Measurements from ENCODE around the gene HNRNPDL. TPM values are rescaled to one million over a fixed set of nuclear protein-coding genes. Genes with fewer than 3 reads are reported as not detected.
A peak's percentile ranks its signal among the peaks of the same experiment; 100 is the strongest.

HNRNPDL gene
- total and polyA plus RNA-seq, 2 of the 13 experiments (the other 11 are each of a cell fraction or from before 2014, with no cell fraction given): 167 to 414 TPM

DNA sequence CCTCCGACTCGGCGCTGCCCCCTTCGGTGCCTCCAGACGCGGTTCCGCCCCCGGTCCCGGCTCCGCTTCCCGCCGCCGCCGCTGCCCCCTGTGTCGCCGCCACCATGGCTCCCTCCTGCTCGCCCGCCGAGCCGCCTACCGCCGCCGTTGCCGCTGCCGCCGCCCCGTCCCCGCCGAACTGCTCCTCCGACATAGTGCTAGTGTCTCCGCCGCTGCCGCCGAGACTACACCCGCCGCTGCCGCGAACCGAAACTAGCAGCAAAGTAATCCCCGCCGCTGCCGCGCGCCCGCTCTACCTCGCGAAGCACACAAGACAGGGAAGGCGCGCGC is 56.8 kb downstream of the HNRNPDL start (continued):
- TF ChIP-seq ZNF629 (CRISPR knock-in tag; conservative IDR thresholded peaks at IDR 0.05) (no peak), HNF1B (CRISPR knock-in tag; IDR thresholded peaks at IDR 0.05) (no peak), FOXC1 (CRISPR knock-in tag; IDR thresholded peaks at IDR 0.05; ENCODE audit: borderline replicate concordance) (no peak), HNF4G (IDR thresholded peaks at IDR 0.05; ENCODE audit: borderline replicate concordance, low read depth, low read length) (no peak), HNF4G (CRISPR knock-in tag; IDR thresholded peaks at IDR 0.05; ENCODE audit: borderline replicate concordance, low read depth) (no peak), ATF6 (CRISPR knock-in tag; conservative IDR thresholded peaks at IDR 0.05) (no peak), ZNF563 (CRISPR knock-in tag; IDR thresholded peaks at IDR 0.05) (peak; percentile 20), ELF4 (CRISPR knock-in tag; IDR thresholded peaks at IDR 0.05; ENCODE audit: borderline replicate concordance) (no peak), ZKSCAN8 (CRISPR knock-in tag; IDR thresholded peaks at IDR 0.05; ENCODE audit: borderline replicate concordance) (no peak), RNF2 (conservative IDR thresholded peaks at IDR 0.05; ENCODE audit: low read depth) (no peak), ZNF670 (CRISPR knock-in tag; IDR thresholded peaks at IDR 0.05; ENCODE audit: borderline replicate concordance) (no peak; the same call in 1 of the 2 replicates), HES4 (CRISPR knock-in tag; IDR thresholded peaks at IDR 0.05; ENCODE audit: borderline replicate concordance) (peak; percentile 40; the same call in 1 of the 2 replicates), GZF1 (CRISPR knock-in tag; IDR thresholded peaks at IDR 0.05) (no peak), HNRNPH1 (optimal IDR thresholded peaks at IDR 0.05; ENCODE audit: low read depth, low read length) (no peak), ZNF792 (CRISPR knock-in tag; IDR thresholded peaks at IDR 0.05) (no peak), PRMT3 (CRISPR knock-in tag; IDR thresholded peaks at IDR 0.05; ENCODE audit: borderline replicate concordance, low read depth) (0 out of 2 replicates have a peak, but pooled peaks have one; percentile 12), TP53 (CRISPR knock-in tag; conservative IDR thresholded peaks at IDR 0.05) (no peak), TMF1 (CRISPR knock-in tag; IDR thresholded peaks at IDR 0.05; ENCODE audit: low read depth) (no peak), NFE2L1 (CRISPR knock-in tag; IDR thresholded peaks at IDR 0.05; ENCODE audit: borderline replicate concordance) (no peak), XRCC5 (optimal IDR thresholded peaks at IDR 0.05; ENCODE audit: low read length) (peak; percentile 25), ZMYM2 (CRISPR knock-in tag; IDR thresholded peaks at IDR 0.05) (no peak), RBFOX2 (IDR thresholded peaks at IDR 0.05; ENCODE audit: low read depth, low read length) (no peak), ZNF773 (CRISPR knock-in tag; IDR thresholded peaks at IDR 0.05; ENCODE audit: borderline replicate concordance) (no peak), ZNF639 (CRISPR knock-in tag; conservative IDR thresholded peaks at IDR 0.05) (no peak)
- TF ChIP-seq, protein P1, sequence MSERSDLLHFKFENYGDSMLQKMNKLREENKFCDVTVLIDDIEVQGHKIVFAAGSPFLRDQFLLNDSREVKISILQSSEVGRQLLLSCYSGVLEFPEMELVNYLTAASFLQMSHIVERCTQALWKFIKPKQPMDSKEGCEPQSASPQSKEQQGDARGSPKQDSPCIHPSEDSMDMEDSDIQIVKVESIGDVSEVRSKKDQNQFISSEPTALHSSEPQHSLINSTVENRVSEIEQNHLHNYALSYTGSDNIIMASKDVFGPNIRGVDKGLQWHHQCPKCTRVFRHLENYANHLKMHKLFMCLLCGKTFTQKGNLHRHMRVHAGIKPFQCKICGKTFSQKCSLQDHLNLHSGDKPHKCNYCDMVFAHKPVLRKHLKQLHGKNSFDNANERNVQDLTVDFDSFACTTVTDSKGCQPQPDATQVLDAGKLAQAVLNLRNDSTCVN (CRISPR knock-in tag; IDR thresholded peaks at IDR 0.05; ENCODE audit: borderline replicate concordance): no peak
- TF ChIP-seq, protein P2, sequence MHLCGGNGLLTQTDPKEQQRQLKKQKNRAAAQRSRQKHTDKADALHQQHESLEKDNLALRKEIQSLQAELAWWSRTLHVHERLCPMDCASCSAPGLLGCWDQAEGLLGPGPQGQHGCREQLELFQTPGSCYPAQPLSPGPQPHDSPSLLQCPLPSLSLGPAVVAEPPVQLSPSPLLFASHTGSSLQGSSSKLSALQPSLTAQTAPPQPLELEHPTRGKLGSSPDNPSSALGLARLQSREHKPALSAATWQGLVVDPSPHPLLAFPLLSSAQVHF (CRISPR knock-in tag; IDR thresholded peaks at IDR 0.05): no peak
